ENCODE data around the gene NPRL2. TPM values are rescaled to one million over a fixed set of nuclear protein-coding genes. Genes with fewer than 3 reads are reported as not detected.

Gene NPRL2
- total and polyA plus RNA-seq, 2 of the 13 experiments (the other 11 are each of a cell fraction or from before 2014, with no cell fraction given) = 30.6 to 51.4 TPM

DNA sequence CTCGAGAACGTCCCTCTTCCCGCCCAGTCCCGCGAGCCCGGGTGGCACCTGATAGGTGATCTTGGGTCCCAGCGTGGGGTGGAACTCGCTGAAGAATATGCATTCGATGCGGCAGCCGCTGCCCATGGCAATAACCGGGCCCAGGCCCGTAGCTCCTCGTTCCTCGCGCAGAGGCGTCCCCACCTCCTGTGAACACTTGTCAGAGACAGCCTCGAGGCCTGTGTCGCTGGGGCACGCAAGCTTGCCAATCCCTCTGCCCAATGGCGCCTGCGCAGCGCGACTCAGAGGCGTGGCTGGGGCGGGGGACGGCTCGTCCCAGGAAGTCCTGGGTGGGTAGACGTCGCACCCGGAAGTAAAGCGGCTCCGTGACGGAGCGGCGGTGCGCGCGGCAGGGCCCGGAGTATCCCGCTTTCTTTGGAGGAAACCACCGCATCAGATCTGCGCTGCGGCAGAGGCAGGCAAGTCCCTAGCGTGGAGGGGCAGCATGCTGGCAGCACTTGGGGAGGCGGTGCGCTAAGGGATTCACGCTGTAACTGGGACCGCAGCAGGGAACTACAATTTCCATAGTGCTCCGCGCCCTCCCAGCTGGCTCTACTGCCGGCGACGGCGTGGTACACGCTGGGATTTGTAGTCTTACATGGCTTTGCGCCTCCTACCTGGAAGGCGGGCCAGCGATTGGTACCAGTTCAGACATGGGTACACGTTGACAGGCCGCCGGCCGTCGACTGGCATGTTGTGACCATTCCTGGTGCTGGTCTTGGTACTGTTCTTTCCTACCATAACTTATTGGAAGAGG is at the start of gene NPRL2, which contains the start of gene CYB561D2 (continued):
- TF ChIP-seq, protein P1, sequence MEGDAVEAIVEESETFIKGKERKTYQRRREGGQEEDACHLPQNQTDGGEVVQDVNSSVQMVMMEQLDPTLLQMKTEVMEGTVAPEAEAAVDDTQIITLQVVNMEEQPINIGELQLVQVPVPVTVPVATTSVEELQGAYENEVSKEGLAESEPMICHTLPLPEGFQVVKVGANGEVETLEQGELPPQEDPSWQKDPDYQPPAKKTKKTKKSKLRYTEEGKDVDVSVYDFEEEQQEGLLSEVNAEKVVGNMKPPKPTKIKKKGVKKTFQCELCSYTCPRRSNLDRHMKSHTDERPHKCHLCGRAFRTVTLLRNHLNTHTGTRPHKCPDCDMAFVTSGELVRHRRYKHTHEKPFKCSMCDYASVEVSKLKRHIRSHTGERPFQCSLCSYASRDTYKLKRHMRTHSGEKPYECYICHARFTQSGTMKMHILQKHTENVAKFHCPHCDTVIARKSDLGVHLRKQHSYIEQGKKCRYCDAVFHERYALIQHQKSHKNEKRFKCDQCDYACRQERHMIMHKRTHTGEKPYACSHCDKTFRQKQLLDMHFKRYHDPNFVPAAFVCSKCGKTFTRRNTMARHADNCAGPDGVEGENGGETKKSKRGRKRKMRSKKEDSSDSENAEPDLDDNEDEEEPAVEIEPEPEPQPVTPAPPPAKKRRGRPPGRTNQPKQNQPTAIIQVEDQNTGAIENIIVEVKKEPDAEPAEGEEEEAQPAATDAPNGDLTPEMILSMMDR (CRISPR knock-in tag; IDR thresholded peaks at IDR 0.05) = peak; percentile 4
- TF ChIP-seq ZNF567 (CRISPR knock-in tag; IDR thresholded peaks at IDR 0.05; ENCODE audit: borderline replicate concordance) (peak; percentile 91), GLI4 (CRISPR knock-in tag; IDR thresholded peaks at IDR 0.05; ENCODE audit: borderline replicate concordance) (peak; percentile 21; the same call in 1 of the 2 replicates), ZNF607 (CRISPR knock-in tag; IDR thresholded peaks at IDR 0.05; ENCODE audit: borderline replicate concordance) (peak; percentile 99), ZNF589 (CRISPR knock-in tag; conservative IDR thresholded peaks at IDR 0.05) (peak; percentile 74; the same call in 1 of the 2 replicates), ZBTB7A (CRISPR knock-in tag; IDR thresholded peaks at IDR 0.05) (peak; percentile 88), RARA (CRISPR knock-in tag; IDR thresholded peaks at IDR 0.05) (peak; percentile 64; the same call in 1 of the 2 replicates), REPIN1 (CRISPR knock-in tag; IDR thresholded peaks at IDR 0.05; ENCODE audit: borderline replicate concordance, low read depth) (peak; percentile 89), AGO1 (IDR thresholded peaks at IDR 0.05; ENCODE audit: low read depth, low read length, poor library complexity, severe bottlenecking) (peak; percentile 51), BCL6 (CRISPR knock-in tag; IDR thresholded peaks at IDR 0.05) (no peak; the same call in 1 of the 2 replicates), ZSCAN30 (CRISPR knock-in tag; IDR thresholded peaks at IDR 0.05) (no peak), ZNF160 (CRISPR knock-in tag; IDR thresholded peaks at IDR 0.05) (peak; percentile 94), ZNF484 (CRISPR knock-in tag; IDR thresholded peaks at IDR 0.05; ENCODE audit: borderline replicate concordance, low read depth) (0 out of 2 replicates have a peak, but pooled peaks have one; percentile 92), WIZ (CRISPR knock-in tag; IDR thresholded peaks at IDR 0.05) (peak; percentile 77; the same call in 1 of the 2 replicates), PHF20 (CRISPR knock-in tag; IDR thresholded peaks at IDR 0.05) (peak; percentile 91), ZFP90 (CRISPR knock-in tag; IDR thresholded peaks at IDR 0.05; ENCODE audit: borderline replicate concordance) (peak; percentile 41; the same call in 1 of the 2 replicates), NR3C1 (CRISPR knock-in tag; IDR thresholded peaks at IDR 0.05) (no peak), DPF2 (CRISPR knock-in tag; IDR thresholded peaks at IDR 0.05; ENCODE audit: borderline replicate concordance, low read depth) (no peak)
- TF ChIP-seq, protein P2, sequence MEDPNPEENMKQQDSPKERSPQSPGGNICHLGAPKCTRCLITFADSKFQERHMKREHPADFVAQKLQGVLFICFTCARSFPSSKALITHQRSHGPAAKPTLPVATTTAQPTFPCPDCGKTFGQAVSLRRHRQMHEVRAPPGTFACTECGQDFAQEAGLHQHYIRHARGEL (CRISPR knock-in tag; IDR thresholded peaks at IDR 0.05) = peak; percentile 97
- TF ChIP-seq, protein P3, sequence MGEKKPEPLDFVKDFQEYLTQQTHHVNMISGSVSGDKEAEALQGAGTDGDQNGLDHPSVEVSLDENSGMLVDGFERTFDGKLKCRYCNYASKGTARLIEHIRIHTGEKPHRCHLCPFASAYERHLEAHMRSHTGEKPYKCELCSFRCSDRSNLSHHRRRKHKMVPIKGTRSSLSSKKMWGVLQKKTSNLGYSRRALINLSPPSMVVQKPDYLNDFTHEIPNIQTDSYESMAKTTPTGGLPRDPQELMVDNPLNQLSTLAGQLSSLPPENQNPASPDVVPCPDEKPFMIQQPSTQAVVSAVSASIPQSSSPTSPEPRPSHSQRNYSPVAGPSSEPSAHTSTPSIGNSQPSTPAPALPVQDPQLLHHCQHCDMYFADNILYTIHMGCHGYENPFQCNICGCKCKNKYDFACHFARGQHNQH (CRISPR knock-in tag; IDR thresholded peaks at IDR 0.05) = no peak; the same call in 1 of the 2 replicates
- TF ChIP-seq, protein P4, sequence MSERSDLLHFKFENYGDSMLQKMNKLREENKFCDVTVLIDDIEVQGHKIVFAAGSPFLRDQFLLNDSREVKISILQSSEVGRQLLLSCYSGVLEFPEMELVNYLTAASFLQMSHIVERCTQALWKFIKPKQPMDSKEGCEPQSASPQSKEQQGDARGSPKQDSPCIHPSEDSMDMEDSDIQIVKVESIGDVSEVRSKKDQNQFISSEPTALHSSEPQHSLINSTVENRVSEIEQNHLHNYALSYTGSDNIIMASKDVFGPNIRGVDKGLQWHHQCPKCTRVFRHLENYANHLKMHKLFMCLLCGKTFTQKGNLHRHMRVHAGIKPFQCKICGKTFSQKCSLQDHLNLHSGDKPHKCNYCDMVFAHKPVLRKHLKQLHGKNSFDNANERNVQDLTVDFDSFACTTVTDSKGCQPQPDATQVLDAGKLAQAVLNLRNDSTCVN (CRISPR knock-in tag; IDR thresholded peaks at IDR 0.05; ENCODE audit: borderline replicate concordance) = peak; percentile 89
- TF ChIP-seq, protein P5, sequence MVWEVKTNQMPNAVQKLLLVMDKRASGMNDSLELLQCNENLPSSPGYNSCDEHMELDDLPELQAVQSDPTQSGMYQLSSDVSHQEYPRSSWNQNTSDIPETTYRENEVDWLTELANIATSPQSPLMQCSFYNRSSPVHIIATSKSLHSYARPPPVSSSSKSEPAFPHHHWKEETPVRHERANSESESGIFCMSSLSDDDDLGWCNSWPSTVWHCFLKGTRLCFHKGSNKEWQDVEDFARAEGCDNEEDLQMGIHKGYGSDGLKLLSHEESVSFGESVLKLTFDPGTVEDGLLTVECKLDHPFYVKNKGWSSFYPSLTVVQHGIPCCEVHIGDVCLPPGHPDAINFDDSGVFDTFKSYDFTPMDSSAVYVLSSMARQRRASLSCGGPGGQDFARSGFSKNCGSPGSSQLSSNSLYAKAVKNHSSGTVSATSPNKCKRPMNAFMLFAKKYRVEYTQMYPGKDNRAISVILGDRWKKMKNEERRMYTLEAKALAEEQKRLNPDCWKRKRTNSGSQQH (CRISPR knock-in tag; IDR thresholded peaks at IDR 0.05; ENCODE audit: low read depth) = no peak; the same call in none of the 2 replicates

All from HepG2 (cell line).